Epithelial cell of esophagus (primary cell): Measurements from ENCODE around the gene MXI1.

Experiments
- DNase-seq: peaks from one replicate; pipeline ENCODE4 v3.0.0; 2010; ENCODE audit warnings: low read depth
- H3K4me3 ChIP-seq: 2 replicates; pipeline ENCODE4 v1.5.1; 2011; ENCODE audit warnings: mild to moderate bottlenecking, low read length, control low read depth
- CTCF ChIP-seq: IDR thresholded peaks from 2 replicates; pipeline ENCODE4 v1.5.1; 2011; ENCODE audit warnings: low read depth, mild to moderate bottlenecking, low read length, control low read depth, inconsistent platforms; ENCODE audit not compliant: insufficient read depth; ENCODE audit errors: missing control alignments

The MXI1 gene

DNA sequence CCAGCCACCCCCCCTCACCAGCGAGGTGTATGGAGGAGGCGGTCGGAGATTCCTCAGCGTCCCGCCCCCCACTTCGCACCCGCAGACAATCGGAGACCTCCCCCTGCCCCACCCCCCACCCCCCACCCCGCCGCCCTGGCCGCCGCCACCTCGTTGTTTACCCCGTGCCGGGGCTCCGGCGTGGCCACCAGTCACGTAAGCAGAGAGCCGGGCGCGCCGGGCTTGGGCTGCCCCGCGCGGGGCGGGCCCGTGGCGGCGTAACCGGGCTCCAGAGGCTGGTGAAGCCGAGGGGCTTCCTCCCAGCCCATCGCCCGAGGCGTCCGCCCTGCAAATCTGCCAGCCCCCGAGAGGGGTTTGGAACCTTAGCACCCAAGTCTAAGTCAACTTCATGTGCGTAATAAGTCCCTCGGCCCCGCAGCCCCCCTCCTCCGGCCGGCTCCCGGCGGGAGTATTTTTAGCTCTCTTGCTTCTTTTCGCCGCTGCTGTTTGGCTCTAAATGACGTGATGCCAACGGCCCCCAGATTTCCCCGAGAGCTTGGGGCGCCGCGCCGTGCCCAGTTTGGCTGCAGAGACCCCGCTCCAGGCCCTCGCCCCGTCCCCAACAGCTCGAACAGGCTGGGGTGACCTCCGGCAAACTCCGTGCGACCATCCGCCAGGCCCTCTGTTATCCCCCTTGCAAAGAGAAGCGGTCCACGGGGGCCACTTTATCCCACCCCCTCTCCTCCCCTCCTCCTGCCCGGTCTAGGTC lies 2.7 kb downstream of the MXI1 start:
- no peak for TF ChIP-seq CTCF
- DNase-seq, result peak; percentile 56
- H3K4me3 ChIP-seq, result peak overlapping the region; percentile 82

DNA sequence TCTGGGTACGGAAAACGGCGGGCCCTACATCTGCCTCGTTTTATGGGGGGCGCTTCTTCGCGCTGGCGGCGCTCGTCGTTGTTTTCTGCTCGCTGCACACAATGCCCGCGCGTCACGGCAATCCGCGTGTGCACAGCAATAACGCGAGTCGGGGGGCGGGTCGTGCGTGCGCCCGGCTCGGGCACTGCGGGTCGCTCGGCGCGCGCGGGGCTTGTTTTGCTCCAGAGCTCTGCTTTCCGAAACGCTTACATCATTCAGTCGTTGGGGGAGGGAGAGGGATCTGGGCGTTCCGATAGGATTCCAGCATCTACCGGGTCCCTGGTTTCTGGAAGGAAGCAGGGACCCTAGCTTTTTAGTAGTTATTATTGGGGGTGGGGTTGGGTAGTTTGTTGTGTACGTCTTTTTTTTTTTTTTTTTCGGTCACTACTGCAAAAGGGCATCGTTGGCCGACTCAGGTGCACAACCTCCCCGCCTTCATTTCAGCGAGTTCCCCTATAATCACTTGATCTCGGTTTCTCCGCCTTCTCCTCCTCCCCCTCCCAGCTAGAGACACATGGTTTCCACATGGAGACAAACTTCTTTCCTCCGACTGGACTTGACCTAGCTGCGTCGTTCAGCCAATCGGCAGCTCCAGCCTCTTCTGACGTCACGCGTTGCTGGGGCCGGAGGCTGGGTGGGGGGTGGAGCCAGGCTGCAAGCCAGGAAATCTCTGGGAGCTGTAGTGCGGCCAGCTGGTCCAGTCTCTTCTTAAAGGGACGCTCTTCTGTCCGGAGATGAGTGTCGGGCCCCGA lies 3.5 kb downstream of the MXI1 start:
- no peak for TF ChIP-seq CTCF
- peak overlapping the region; percentile 82 for H3K4me3 ChIP-seq

DNA sequence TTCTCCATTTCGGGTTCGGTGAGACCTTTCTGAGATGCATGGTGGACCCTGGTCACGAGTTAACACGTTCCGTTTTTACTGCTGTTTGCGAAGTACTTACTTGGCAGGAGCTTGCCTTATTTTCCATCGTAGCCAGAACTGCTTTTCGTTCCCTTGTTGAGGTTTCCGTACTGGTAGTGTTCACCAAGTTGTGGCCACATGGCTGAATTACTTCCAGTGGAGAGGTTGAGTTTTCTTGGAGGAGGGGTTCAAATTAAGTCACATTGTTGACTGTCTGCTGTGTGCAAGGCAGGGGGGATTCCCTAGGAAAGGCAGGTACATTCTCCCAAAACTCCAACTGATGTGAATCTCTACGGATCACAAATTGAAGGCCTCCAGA lies 4.0 kb downstream of the MXI1 start:
- no peak for TF ChIP-seq CTCF
- peak overlapping the region; percentile 82 for H3K4me3 ChIP-seq
- DNase-seq, result no peak

More for the DNA sequence above, 3.5 kb downstream of the MXI1 start:
- peak; percentile 98 for DNase-seq

GRCh38 chr10:110212119-110213006 lies 5.0 kb downstream of the MXI1 start:
- peak overlapping the region; percentile 82 for H3K4me3 ChIP-seq
- DNase-seq, result peak; percentile 54
- no peak for TF ChIP-seq CTCF

DNA sequence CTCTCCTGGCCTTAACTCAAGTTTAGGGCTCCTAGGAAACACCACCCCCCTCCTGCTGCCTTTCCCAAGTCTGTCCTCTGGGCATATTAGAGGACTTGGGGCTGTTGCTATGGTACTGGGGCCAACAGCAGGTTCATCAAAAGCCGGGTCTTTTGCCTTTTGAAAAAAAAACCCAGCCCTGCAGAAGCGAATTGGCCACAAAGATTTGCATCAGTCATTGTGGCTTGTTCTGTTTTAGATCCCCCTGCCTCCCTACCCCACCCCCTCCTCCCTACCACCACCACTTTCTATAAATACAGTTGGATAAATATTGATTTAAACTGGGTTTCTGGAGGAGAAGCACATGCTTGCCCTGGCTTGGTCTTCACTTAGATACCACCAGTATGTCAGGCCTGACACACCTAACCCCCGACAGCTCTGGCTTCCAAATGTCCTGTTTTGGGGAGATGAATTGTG lies 7.0 kb downstream of the MXI1 start:
- no peak for DNase-seq
- no peak for TF ChIP-seq CTCF
- no peak overlapping the region for H3K4me3 ChIP-seq

- no peak for DNase-seq
- H3K4me3 ChIP-seq, result no peak overlapping the region
- TF ChIP-seq CTCF, result no peak
These were observed 8.1 kb downstream of the MXI1 start for GRCh38 chr10:110215286-110216170.
